ENCODE data around the gene KREMEN2. TPM values are rescaled to one million over a fixed set of nuclear protein-coding genes. Genes with fewer than 3 reads are reported as not detected.

Gene KREMEN2
- total and polyA plus RNA-seq, 2 of the 8 experiments (the other 6 are each of a cell fraction or from before 2014, with no cell fraction given), result 6.6 to 7.0 TPM

GRCh38 chr16:2968738-2969544 is 4.9 kb downstream of the KREMEN2 start, which contains the start of gene PAQR4 (continued):
- no peak for TF ChIP-seq CTCF (IDR thresholded peaks at IDR 0.05; ENCODE audit: control extremely low read depth in 1 of 3, insufficient read depth in 1 of 3, low read depth in 1 of 3, low read length in 3 of 3)
- no peak for TF ChIP-seq ZNF274 (IDR thresholded peaks at IDR 0.05; ENCODE audit: borderline replicate concordance, extremely low read depth, low read length)
- no peak for TF ChIP-seq BCL11A (IDR thresholded peaks at IDR 0.05; ENCODE audit: low read depth in 2 of 2, low read length in 2 of 2)
- no peak for TF ChIP-seq CHD2 (IDR thresholded peaks at IDR 0.05; ENCODE audit: low read length)
- peak; percentile 43 for TF ChIP-seq PHF8 (conservative IDR thresholded peaks at IDR 0.05; ENCODE audit: low read depth, low read length)
- TF ChIP-seq SAP30 (IDR thresholded peaks at IDR 0.05; ENCODE audit: insufficient read depth, insufficient replicate concordance, low read length), result peak; percentile 94
- TF ChIP-seq MAX (IDR thresholded peaks at IDR 0.05), result peak; percentile 33; the same call in 1 of the 2 replicates
- no peak for TF ChIP-seq SP1 (IDR thresholded peaks at IDR 0.05; ENCODE audit: low read depth, low read length)
- no peak for TF ChIP-seq CEBPB (IDR thresholded peaks at IDR 0.05; ENCODE audit: low read depth, low read length)
- TF ChIP-seq ATF3 (IDR thresholded peaks at IDR 0.05; ENCODE audit: insufficient read depth, low read depth, low read length), result no peak
- TF ChIP-seq JUND (IDR thresholded peaks at IDR 0.05; ENCODE audit: low read length), result no peak
